Measurements from ENCODE around the gene IFT172.

IFT172 gene

GRCh38 chr2:27496357-27497287 lies 7.1 kb upstream of the IFT172 start, which contains the start of gene GCKR:
GCKR (plus strand) TSS chr2:27496839; CDS start chr2:27496905, 66 bp downstream.
- no peak within 1 kb of the TSS for H2BK5ac ChIP-seq (ENCODE audit: low read length)
- WGBS (ENCODE audit: extremely low coverage, insufficient coverage, low lambda C conversion rate), result no CpG with 5 or more reads among the region's 12 CpGs
- no peak for DNase-seq
- H4K8ac ChIP-seq (ENCODE audit: low read depth, low read length), result no peak within 1 kb of the TSS
- H4K5ac ChIP-seq (ENCODE audit: low read length), result no peak within 1 kb of the TSS
- H3K27ac ChIP-seq (ENCODE audit: low read depth, low read length), result no peak within 1 kb of the TSS
- H3K4me2 ChIP-seq (ENCODE audit: low read length), result no peak within 1 kb of the TSS
- no peak within 1 kb of the TSS for H2BK120ac ChIP-seq (ENCODE audit: low read depth, low read length)
- H3K23ac ChIP-seq (ENCODE audit: low read length), result no peak within 1 kb of the TSS
- peaks cover 5% of the 10 kb centered on the region for H3K27me3 ChIP-seq (ENCODE audit: insufficient read depth, low read length, poor library complexity)
- no peak within 1 kb of the TSS for H3K4me3 ChIP-seq (ENCODE audit: low read length)
- no peaks in the 10 kb centered on the region for H3K79me1 ChIP-seq (ENCODE audit: low read length)
- no peak within 1 kb of the TSS for H3K18ac ChIP-seq (ENCODE audit: low read length)
- H3K4me1 ChIP-seq (ENCODE audit: control insufficient read depth, low read depth, low read length), result no peaks in the 10 kb centered on the region
- H2BK15ac ChIP-seq (replicated peaks; ENCODE audit: low read depth), result no peak within 1 kb of the TSS
- no peak within 1 kb of the TSS for H2AK5ac ChIP-seq (ENCODE audit: low read length)
- no peaks in the 10 kb centered on the region for H3K79me2 ChIP-seq (ENCODE audit: control insufficient read depth, insufficient read depth, low read length)
- H3K36me3 ChIP-seq (ENCODE audit: control insufficient read depth, insufficient read depth, low read length), result no peaks in the 10 kb centered on the region
- H3K9ac ChIP-seq (ENCODE audit: low read length), result no peak within 1 kb of the TSS
- H3K4ac ChIP-seq (ENCODE audit: low read depth, low read length), result no peak within 1 kb of the TSS
- no peak within 1 kb of the TSS for H3K56ac ChIP-seq (ENCODE audit: low read length)

GRCh38 chr2:27495840-27496356 lies 6.4 kb upstream of the IFT172 start:
- no peak overlapping the region for H2BK120ac ChIP-seq (ENCODE audit: low read depth, low read length)
- no peaks in the 10 kb centered on the region for H3K79me2 ChIP-seq (ENCODE audit: control insufficient read depth, insufficient read depth, low read length)
- no peak overlapping the region for H3K18ac ChIP-seq (ENCODE audit: low read length)
- no peak overlapping the region for H3K4me3 ChIP-seq (ENCODE audit: low read length)
- H2BK15ac ChIP-seq (replicated peaks; ENCODE audit: low read depth), result no peak overlapping the region
- H3K79me1 ChIP-seq (ENCODE audit: low read length), result no peaks in the 10 kb centered on the region
- H3K4me1 ChIP-seq (ENCODE audit: control insufficient read depth, low read depth, low read length), result no peaks in the 10 kb centered on the region
- no peak overlapping the region for H2BK5ac ChIP-seq (ENCODE audit: low read length)
- H3K36me3 ChIP-seq (ENCODE audit: control insufficient read depth, insufficient read depth, low read length), result no peaks in the 10 kb centered on the region
- no CpG with 5 or more reads among the region's 4 CpGs for WGBS (ENCODE audit: extremely low coverage, insufficient coverage, low lambda C conversion rate)
- peaks cover 5% of the 10 kb centered on the region for H3K27me3 ChIP-seq (ENCODE audit: insufficient read depth, low read length, poor library complexity)
- H3K4ac ChIP-seq (ENCODE audit: low read depth, low read length), result no peak overlapping the region
- H4K8ac ChIP-seq (ENCODE audit: low read depth, low read length), result no peak overlapping the region
- H3K56ac ChIP-seq (ENCODE audit: low read length), result no peak overlapping the region
- H3K4me2 ChIP-seq (ENCODE audit: low read length), result no peak overlapping the region
- H2AK5ac ChIP-seq (ENCODE audit: low read length), result no peak overlapping the region
- H3K23ac ChIP-seq (ENCODE audit: low read length), result no peak overlapping the region
- H3K27ac ChIP-seq (ENCODE audit: low read depth, low read length), result no peak overlapping the region
- no peak overlapping the region for H3K9ac ChIP-seq (ENCODE audit: low read length)
- DNase-seq, result no peak
- H4K5ac ChIP-seq (ENCODE audit: low read length), result no peak overlapping the region

- no peak within 1 kb of the TSS for H3K4ac ChIP-seq (ENCODE audit: low read depth, low read length)
- H2BK5ac ChIP-seq (ENCODE audit: low read length), result no peak within 1 kb of the TSS
- H3K27me3 ChIP-seq (ENCODE audit: insufficient read depth, low read length, poor library complexity), result peaks cover 5% of the 10 kb centered on the region
These were observed 5.5 kb upstream of the IFT172 start, which contains the start of gene FNDC4 for GRCh38 chr2:27494944-27495554. FNDC4 (minus strand) TSS chr2:27495200; CDS start chr2:27494679, 521 bp downstream.

GRCh38 chr2:27494284-27494943 lies 4.9 kb upstream of the IFT172 start:
- Histone ChIP-seq H2BK5ac (ENCODE audit: low read length) (no peak overlapping the region), H3K79me1 (ENCODE audit: low read length) (no peaks in the 10 kb centered on the region), H3K56ac (ENCODE audit: low read length) (peak overlapping the region; percentile 86), H3K23ac (ENCODE audit: low read length) (no peak overlapping the region), H2BK15ac (replicated peaks; ENCODE audit: low read depth) (no peak overlapping the region), H3K4me3 (ENCODE audit: low read length) (peak overlapping the region; percentile 43), H3K4ac (ENCODE audit: low read depth, low read length) (no peak overlapping the region), H3K27me3 (ENCODE audit: insufficient read depth, low read length, poor library complexity) (peaks cover 5% of the 10 kb centered on the region), H2AK5ac (ENCODE audit: low read length) (no peak overlapping the region), H4K5ac (ENCODE audit: low read length) (no peak overlapping the region), H3K18ac (ENCODE audit: low read length) (peak overlapping the region; percentile 20), H3K9ac (ENCODE audit: low read length) (peak overlapping the region; percentile 72), H3K27ac (ENCODE audit: low read depth, low read length) (no peak overlapping the region), H3K4me1 (ENCODE audit: control insufficient read depth, low read depth, low read length) (no peaks in the 10 kb centered on the region), H3K79me2 (ENCODE audit: control insufficient read depth, insufficient read depth, low read length) (no peaks in the 10 kb centered on the region), H2BK120ac (ENCODE audit: low read depth, low read length) (no peak overlapping the region), H4K8ac (ENCODE audit: low read depth, low read length) (no peak overlapping the region), H3K36me3 (ENCODE audit: control insufficient read depth, insufficient read depth, low read length) (no peaks in the 10 kb centered on the region), H3K4me2 (ENCODE audit: low read length) (peak overlapping the region; percentile 83)
- DNase-seq, result peak; percentile 38
- WGBS (ENCODE audit: extremely low coverage, insufficient coverage, low lambda C conversion rate), result no CpG with 5 or more reads among the region's 35 CpGs

More at GRCh38 chr2:27494944-27495554, 5.5 kb upstream of the IFT172 start, which contains the start of gene FNDC4:
- Histone ChIP-seq H2AK5ac (ENCODE audit: low read length) (no peak within 1 kb of the TSS), H3K4me3 (ENCODE audit: low read length) (peak within 1 kb of the TSS; percentile 43), H3K79me2 (ENCODE audit: control insufficient read depth, insufficient read depth, low read length) (no peaks in the 10 kb centered on the region), H4K8ac (ENCODE audit: low read depth, low read length) (no peak within 1 kb of the TSS), H3K18ac (ENCODE audit: low read length) (peak within 1 kb of the TSS; percentile 20), H3K36me3 (ENCODE audit: control insufficient read depth, insufficient read depth, low read length) (no peaks in the 10 kb centered on the region), H2BK120ac (ENCODE audit: low read depth, low read length) (no peak within 1 kb of the TSS), H3K9ac (ENCODE audit: low read length) (peak within 1 kb of the TSS; percentile 72), H3K4me2 (ENCODE audit: low read length) (peak within 1 kb of the TSS; percentile 83), H4K5ac (ENCODE audit: low read length) (no peak within 1 kb of the TSS), H3K23ac (ENCODE audit: low read length) (no peak within 1 kb of the TSS), H3K4me1 (ENCODE audit: control insufficient read depth, low read depth, low read length) (no peaks in the 10 kb centered on the region), H3K56ac (ENCODE audit: low read length) (peak within 1 kb of the TSS; percentile 86), H3K27ac (ENCODE audit: low read depth, low read length) (no peak within 1 kb of the TSS), H3K79me1 (ENCODE audit: low read length) (no peaks in the 10 kb centered on the region), H2BK15ac (replicated peaks; ENCODE audit: low read depth) (no peak within 1 kb of the TSS)
- no CpG with 5 or more reads among the region's 70 CpGs for WGBS (ENCODE audit: extremely low coverage, insufficient coverage, low lambda C conversion rate)
- peak; percentile 18 for DNase-seq

GRCh38 chr2:27493948-27494283 lies 4.4 kb upstream of the IFT172 start:
- no peak overlapping the region for H3K4me3 ChIP-seq (ENCODE audit: low read length)

More at GRCh38 chr2:27493948-27494283, 4.4 kb upstream of the IFT172 start:
- Histone ChIP-seq H4K8ac (ENCODE audit: low read depth, low read length) (no peak overlapping the region), H3K56ac (ENCODE audit: low read length) (no peak overlapping the region), H2AK5ac (ENCODE audit: low read length) (no peak overlapping the region), H3K36me3 (ENCODE audit: control insufficient read depth, insufficient read depth, low read length) (no peaks in the 10 kb centered on the region), H2BK15ac (replicated peaks; ENCODE audit: low read depth) (no peak overlapping the region), H4K5ac (ENCODE audit: low read length) (no peak overlapping the region), H3K4ac (ENCODE audit: low read depth, low read length) (no peak overlapping the region), H3K79me1 (ENCODE audit: low read length) (peaks cover 2% of the 10 kb centered on the region), H3K9ac (ENCODE audit: low read length) (no peak overlapping the region), H3K4me2 (ENCODE audit: low read length) (no peak overlapping the region), H3K4me1 (ENCODE audit: control insufficient read depth, low read depth, low read length) (no peaks in the 10 kb centered on the region), H3K27ac (ENCODE audit: low read depth, low read length) (no peak overlapping the region), H3K23ac (ENCODE audit: low read length) (no peak overlapping the region), H2BK5ac (ENCODE audit: low read length) (no peak overlapping the region), H3K27me3 (ENCODE audit: insufficient read depth, low read length, poor library complexity) (peaks cover 4% of the 10 kb centered on the region), H3K79me2 (ENCODE audit: control insufficient read depth, insufficient read depth, low read length) (no peaks in the 10 kb centered on the region), H3K18ac (ENCODE audit: low read length) (no peak overlapping the region), H2BK120ac (ENCODE audit: low read depth, low read length) (no peak overlapping the region)
- DNase-seq, result no peak
- WGBS (ENCODE audit: extremely low coverage, insufficient coverage, low lambda C conversion rate), result no CpG with 5 or more reads among the region's 13 CpGs
